Measurements from ENCODE around the gene ZNF786.

ZNF786 gene

GRCh38 chr7:149028346-149029109, 62.0 kb downstream of the ZNF786 start, which contains the start of gene PDIA4:
Gene PDIA4 (minus strand): TSS chr7:149028505. CDS start chr7:149028408, 97 bp downstream.
- DNase-seq = peak; percentile 99

DNA sequence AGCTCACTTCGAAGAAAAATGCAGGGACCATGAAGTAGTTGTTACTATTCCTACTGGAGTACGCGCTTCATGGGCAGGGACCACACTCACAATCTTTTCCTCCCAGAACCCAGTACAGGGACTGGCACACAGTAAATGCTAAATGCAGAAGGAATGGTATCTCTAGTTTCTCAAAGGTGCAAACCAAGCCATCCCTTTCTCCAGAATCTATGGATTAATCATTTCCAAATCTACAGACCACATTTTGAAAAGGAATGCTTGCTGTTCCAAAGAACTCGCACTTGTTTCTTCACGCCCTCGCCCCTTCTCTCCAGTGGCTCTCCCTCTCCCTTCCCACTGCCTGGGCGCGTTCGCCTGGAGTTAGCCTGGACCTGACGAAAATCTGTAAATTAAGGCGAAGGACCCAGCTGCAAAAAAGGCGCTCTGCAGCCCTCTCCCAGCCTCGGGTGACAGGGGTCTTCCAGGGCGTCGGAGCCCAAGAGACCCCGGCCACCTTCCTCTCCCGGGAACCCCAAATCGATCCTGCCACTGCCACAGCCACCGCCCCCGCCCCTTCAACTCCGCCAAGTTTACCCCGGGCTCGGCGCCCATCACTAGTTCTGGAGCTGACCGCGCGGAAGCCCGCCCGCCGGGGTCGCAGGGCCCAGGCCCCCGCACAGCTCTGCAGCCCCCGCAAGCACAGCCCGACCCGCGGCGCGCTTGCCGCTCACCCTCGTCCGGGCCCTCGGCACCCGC, 62.7 kb downstream of the ZNF786 start:
- DNase-seq = no peak

DNA sequence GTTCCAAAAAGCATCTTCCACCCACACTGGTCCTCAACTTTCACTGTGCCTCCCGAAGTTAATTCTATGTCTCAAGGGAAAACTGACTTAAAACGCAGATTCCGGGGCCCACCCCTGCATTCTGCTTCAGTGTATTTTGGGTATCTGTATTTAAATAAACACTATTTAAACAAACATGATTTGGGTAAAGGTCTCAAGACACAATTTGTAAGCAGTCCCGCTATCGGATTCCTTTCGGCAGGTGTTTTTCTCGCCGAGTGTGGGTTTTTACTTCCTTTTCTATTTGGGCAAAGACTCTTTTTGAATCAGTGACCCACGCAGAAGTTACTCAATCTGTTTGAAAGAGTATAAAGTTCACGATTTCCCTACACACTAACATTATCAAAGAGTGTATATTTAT, 63.5 kb downstream of the ZNF786 start:
- no peak for DNase-seq

- no peak for DNase-seq
Measured at GRCh38 chr7:149023662-149024061, 66.9 kb downstream of the ZNF786 start.

GRCh38 chr7:149022756-149023360, 67.7 kb downstream of the ZNF786 start:
- no peak for DNase-seq

- DNase-seq = no peak
Measured at GRCh38 chr7:149021725-149022062, 68.8 kb downstream of the ZNF786 start.

DNA sequence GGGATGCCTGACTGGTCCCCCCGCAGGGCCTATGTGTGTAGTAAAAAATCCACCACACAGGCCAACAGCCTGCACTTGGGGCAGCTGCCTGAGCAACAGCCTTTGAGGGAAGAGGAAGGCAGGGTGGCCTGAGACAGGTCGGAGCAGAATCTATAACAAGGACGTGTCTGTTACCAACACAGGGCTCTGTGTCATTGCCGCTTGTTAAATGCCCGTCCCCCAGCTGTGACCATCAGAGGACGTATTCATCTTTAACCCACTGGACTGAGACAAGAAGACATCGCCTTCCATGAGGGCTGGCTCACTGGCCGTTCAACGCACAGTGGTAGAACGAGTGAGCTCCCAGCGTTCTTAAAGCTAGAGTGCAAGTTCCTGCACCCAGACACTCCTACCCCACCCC, 70.0 kb downstream of the ZNF786 start:
- no peak for DNase-seq

Measured in DMS153 (cell line).